Epidermal melanocyte (primary cell): ENCODE data around the gene XRN1.
"Not testable (repeated sequence)": the region's sequence is repeated elsewhere in the genome, so short reads cannot be mapped to it uniquely, and the experiment has no call there.

Experiments used
- DNase-seq: peaks from one replicate; pipeline ENCODE4 v3.0.0; 2011; ENCODE audit warnings: low spot score; ENCODE audit not compliant: insufficient read length

XRN1 gene

GRCh38 chr3:142337994-142338393 lies 109.8 kb downstream of the XRN1 start:
- DNase-seq: no peak

DNA sequence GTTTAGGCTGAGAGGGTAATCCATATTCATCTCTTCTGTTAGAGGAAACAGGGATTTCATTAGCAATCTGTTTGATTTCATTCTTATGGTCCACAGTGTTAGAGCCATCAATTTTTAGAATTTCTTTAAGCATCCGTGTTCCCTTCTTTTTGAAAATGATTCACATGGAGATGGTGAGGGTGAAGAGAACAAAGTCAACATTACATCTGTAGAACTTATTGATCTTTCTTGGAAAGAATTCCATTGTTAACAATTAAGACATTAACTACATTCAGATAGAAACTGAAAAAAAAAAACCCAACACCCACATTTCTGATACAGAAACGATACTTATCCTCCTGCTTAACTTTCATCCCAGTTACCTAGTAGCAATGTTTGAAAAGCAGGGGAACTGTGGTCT lies 115.4 kb downstream of the XRN1 start:
- no peak for DNase-seq

- not testable (repeated sequence) for DNase-seq
These were observed 123.4 kb downstream of the XRN1 start for GRCh38 chr3:142324275-142324953.

GRCh38 chr3:142319912-142320311 lies 127.9 kb downstream of the XRN1 start:
- DNase-seq: no peak

- no peak for DNase-seq
These were observed 128.7 kb downstream of the XRN1 start for GRCh38 chr3:142319094-142319493.

DNA sequence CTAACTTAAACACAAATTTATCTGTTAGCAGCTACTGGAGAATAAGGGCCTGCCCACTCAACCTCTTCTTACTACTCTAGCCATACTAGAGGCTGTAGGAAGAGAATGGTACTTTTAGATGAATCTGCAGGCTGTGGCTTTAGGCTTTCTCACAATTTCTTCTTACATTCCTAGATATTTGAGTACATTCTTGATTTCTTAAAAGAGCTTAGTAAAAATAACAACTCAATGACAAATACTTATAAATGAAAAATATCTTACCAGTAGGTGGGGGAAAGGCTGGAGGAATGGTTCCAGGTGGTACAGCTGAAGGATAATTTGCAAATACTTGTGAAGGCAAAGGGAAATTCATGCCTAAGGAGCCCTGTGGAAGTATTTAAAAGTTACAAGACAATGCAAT lies 129.5 kb downstream of the XRN1 start:
- no peak for DNase-seq

- DNase-seq: not testable (repeated sequence)
These were observed 131.9 kb downstream of the XRN1 start for GRCh38 chr3:142315978-142316388.

DNA sequence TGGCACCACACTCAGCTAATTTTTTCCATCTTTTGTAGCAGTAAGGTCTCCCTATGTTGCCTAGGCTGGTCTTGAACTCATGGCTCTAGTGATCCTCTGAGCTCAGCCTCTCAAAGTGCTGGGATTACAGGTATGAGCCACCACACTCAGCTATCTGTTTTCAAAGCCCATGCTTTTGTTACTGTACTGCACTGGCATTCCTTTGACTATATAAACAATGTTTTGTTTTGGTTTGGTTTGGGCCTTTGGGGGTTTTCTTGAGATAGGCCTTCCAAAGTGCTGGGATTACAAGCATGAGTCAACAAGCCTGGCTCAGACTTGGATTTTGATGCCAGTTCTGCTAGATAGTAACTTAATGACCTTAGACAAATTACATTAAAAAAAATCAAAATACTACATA lies 132.8 kb downstream of the XRN1 start:
- DNase-seq: no peak

DNA sequence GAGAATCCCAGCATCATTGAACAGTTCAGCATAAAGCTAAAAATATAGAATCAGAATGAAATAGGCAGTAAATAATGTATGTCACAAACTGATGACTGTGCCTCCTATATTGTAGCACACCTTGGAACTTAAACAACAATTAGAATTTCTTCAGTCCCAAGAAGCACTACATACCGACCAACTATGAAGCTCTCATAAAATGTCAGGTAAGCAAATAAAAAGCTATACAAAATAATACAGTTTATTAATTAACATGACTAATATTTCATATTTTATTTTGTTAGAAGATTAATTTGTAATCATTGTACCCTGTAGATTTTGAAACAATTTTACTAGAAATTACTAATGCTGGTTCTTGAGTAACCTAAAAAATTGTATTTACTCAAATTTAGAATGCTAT lies 137.4 kb downstream of the XRN1 start:
- DNase-seq: no peak

- DNase-seq: not testable (repeated sequence)
These were observed 145.0 kb downstream of the XRN1 start for GRCh38 chr3:142302847-142303246.

DNA sequence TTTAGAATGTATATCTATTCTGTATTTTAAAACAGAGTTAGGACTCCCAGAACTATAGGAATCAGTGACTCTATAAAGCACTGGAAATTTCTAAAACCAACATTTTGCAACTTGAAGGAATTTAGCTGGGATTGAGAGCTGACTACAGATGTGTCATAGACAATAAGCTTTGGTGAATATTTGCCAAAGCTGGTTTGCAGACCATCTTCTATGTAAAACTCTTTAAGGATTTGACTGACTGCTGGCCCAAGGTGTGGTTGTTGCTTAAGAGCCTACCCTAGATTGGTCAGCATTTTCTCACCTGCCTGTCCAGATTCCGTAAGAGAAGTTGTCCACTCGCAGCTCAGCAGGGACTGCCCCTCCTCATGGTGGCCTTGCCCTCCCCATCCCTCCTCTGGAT lies 149.2 kb downstream of the XRN1 start:
- no peak for DNase-seq

GRCh38 chr3:142296507-142296906 lies 151.3 kb downstream of the XRN1 start:
- DNase-seq: no peak

DNA sequence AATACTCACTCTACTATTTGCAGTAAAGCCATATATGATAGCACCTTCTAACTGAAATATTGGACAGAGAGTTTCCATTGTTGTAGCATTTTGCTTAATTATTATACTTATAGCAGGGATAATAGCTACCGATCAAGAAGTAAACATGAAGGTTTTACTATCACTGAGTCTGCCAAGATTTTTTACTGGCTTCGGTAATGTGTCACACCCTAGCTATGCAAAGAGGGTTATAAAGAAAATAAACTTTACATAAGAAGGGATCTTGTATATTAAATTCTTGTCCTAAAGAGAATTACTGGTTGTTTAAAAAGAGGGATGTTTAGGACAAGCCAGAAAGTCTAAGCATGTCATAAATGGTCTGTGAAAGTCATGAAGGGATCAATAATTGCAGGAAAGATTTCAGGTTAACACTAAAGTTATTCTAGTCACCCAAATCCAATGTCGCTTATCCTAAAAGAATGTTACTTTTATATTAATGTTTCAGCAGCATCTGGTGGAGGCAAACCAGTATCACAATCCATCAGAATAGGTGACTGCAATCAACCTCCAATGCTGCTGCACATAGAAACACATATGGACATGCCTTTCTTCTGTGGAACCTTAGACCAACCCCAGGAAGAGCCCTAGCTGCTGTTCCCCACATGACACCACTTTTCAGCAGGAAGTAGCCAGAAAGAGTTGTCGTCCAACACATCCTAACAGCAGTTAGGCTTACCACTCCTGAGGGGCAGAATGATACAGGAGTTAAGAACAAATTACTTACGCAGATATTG lies 159.8 kb downstream of the XRN1 start:
- no peak for DNase-seq

GRCh38 chr3:142285083-142285517 lies 162.7 kb downstream of the XRN1 start:
- DNase-seq: no peak

- no peak for DNase-seq
These were observed 165.3 kb downstream of the XRN1 start for GRCh38 chr3:142282503-142282902.

DNA sequence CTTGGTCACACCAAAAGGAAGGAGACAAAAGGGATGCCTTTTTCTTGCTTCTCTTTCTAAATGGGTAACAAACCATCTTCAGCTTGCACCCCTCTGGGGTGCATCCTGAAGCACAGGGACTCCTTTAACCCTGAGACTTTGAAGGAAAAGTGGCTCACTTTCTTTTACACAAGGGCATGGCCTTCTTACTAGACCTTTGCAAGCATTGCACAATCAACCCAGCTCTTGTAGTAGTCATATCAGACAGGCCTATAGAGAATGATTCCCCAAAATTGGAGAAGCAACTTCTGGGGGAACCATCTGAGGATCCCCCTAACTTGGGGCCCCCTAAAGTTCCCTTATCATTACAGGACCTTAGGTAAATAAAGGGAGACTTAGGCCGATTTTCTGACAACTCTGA lies 166.4 kb downstream of the XRN1 start:
- no peak for DNase-seq

- DNase-seq: peak; percentile 50
These were observed 167.8 kb downstream of the XRN1 start for GRCh38 chr3:142279965-142280590.

DNA sequence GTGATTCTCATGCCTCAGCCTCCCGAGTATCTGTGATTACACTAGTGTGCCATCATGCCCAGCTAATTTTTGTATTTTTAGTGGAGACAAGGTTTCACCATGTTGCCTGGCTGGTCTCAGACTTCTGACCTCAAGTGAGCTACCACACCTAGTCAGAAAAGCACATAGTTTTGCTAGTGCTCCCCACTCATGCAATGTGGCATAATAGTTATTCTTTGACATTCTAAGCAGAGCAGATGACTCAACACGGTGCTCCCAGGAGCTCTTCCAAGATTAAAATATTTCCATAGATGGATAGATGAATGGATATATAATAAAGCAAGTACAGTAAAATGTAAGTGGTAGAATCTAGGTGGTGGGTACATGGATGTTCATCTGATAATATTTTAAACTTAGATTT lies 169.4 kb downstream of the XRN1 start:
- DNase-seq: no peak

DNA sequence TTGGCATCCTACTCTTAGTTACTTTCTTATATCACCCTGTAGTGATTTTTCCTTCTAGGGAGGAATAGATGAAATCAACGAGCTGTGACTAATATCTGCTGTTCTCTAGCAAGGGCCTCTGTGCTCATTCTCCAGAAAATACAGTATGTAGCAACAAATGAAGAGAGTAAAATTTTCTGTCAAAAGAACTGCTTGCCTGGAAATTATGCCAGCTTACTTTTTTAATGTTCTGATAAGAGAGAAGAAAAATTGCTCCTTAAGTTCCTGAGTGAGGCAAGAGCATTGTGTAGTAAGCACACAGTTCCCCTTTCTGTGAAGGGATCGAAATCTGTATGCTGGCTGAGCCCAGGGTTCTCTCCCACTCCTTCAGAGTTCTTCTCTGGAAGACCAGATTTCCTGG lies 171.1 kb downstream of the XRN1 start:
- DNase-seq: no peak

DNA sequence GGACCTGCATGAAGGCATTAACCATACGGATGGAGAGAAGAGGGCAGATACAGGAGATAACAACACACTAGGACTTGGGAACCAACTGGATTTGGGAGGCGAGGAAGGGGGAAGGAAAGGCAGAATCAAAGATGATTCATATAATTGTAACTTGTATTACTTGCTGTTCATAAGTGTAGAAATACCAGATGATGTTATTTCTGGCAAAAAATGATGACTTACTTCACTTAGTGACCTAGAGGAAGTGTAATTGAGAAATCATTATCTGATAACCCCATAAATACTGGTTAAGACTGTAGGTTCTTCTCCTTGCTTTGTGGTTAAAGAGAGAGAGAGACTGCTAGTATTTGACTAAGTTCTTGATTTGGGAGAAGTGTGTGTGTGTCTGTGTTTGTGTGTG lies 172.0 kb downstream of the XRN1 start:
- no peak for DNase-seq

DNA sequence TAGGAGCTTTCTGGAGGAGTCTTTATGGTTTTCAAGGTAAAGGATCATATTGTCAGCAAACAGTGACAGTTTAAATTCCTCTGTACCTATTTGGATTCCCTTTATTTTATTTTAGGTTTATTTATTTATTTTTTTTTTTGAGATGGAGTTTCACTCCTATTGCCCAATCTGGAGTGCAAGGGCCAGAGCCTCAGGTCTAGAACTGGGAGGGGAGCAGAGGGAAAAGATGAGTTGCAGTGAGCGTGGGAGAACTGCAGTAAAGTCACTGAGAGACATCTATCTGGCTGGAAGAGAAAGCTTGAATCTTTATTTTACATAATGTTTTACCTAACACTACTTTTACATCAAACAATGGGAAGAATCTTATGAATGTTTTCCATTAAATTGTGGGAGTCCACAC lies 172.9 kb downstream of the XRN1 start:
- no peak for DNase-seq

- DNase-seq: no peak
These were observed 174.3 kb downstream of the XRN1 start for GRCh38 chr3:142273501-142273900.
